GM19351 (cell line): ENCODE measurements around the gene APLP1.
"Not testable (repeated sequence)": the region's sequence is repeated elsewhere in the genome, so short reads cannot be mapped to it uniquely, and the experiment has no call there.

Experiments
- ATAC-seq: cut with Tn5 transposase; IDR thresholded peaks from one replicate; pipeline ENCODE4 v1.9.1; 2021; ENCODE audit warnings: mild to moderate bottlenecking, moderate library complexity; ENCODE audit not compliant: unreplicated experiment

APLP1 gene

GRCh38 chr19:35903550-35904179 lies 35.3 kb downstream of the APLP1 start:
- ATAC-seq = peak; percentile 38

GRCh38 chr19:35904311-35905068 lies 36.1 kb downstream of the APLP1 start:
- no peak for ATAC-seq

- no peak for ATAC-seq
These were observed 36.9 kb downstream of the APLP1 start for GRCh38 chr19:35905178-35905727.

- ATAC-seq = no peak
These were observed 39.0 kb downstream of the APLP1 start for GRCh38 chr19:35907377-35907745.

GRCh38 chr19:35908010-35908441 lies 39.7 kb downstream of the APLP1 start, which contains the start of gene TYROBP:
Gene TYROBP, minus strand, starts transcription at chr19:35908295. Its CDS starts 67 bp downstream, at chr19:35908228.
- no peak for ATAC-seq

GRCh38 chr19:35908973-35909683 lies 40.8 kb downstream of the APLP1 start:
- no peak for ATAC-seq

GRCh38 chr19:35909684-35910035 lies 41.3 kb downstream of the APLP1 start:
- no peak for ATAC-seq

- ATAC-seq = not testable (repeated sequence)
These were observed 42.0 kb downstream of the APLP1 start for GRCh38 chr19:35910355-35910754.

GRCh38 chr19:35911173-35911572 lies 42.8 kb downstream of the APLP1 start:
- ATAC-seq = no peak

- no peak for ATAC-seq
These were observed 43.4 kb downstream of the APLP1 start for GRCh38 chr19:35911790-35912189.

GRCh38 chr19:35913589-35913988 lies 45.2 kb downstream of the APLP1 start:
- no peak for ATAC-seq

GRCh38 chr19:35915443-35915842 lies 47.1 kb downstream of the APLP1 start:
- ATAC-seq = no peak

GRCh38 chr19:35919306-35919705 lies 50.9 kb downstream of the APLP1 start:
- no peak for ATAC-seq

- no peak for ATAC-seq
These were observed 52.6 kb downstream of the APLP1 start for GRCh38 chr19:35921012-35921411.

GRCh38 chr19:35925501-35925900 lies 57.1 kb downstream of the APLP1 start:
- ATAC-seq = no peak

GRCh38 chr19:35928507-35928906 lies 60.1 kb downstream of the APLP1 start:
- no peak for ATAC-seq
